WTC11 (cell line): ENCODE data around the gene PRPSAP1. TPM values are rescaled to one million over a fixed set of nuclear protein-coding genes. Genes with fewer than 3 reads are reported as not detected.

ENCODE experiments used
- ATAC-seq: fragments of 200-7000 bp; cut with Tn5 transposase; 2 replicates; pipeline ENCODE4 v1.10.0; 2021; ENCODE audit warnings: mild to moderate bottlenecking, moderate library complexity
- CTCF ChIA-PET: fragments of 300-600 bp; sonication (Branson Sonifier 250); formaldehyde crosslinking; loops from one replicate; lab custom pipeline; 2021; ENCODE audit warnings: antibody characterized with exemption; lab: Charles Lee
- POLR2A ChIA-PET: fragments of 350-600 bp; sonication (Branson Sonifier 250); formaldehyde crosslinking; loops from one replicate; lab custom pipeline; 2021; ENCODE audit warnings: antibody characterized with exemption; lab: Charles Lee
- DNase-seq: peaks from one replicate; pipeline ENCODE4 v3.0.0; 2021; ENCODE audit warnings: low spot score
- H3K27ac Mint-ChIP-seq: 2 replicates; pipeline ENCODE4 v1.8.0; 2021; ENCODE audit warnings: mixed read lengths
- H3K27me3 Mint-ChIP-seq: 2 replicates; pipeline ENCODE4 v1.8.0; 2021; ENCODE audit warnings: low read depth, mild to moderate bottlenecking, moderate library complexity, mixed read lengths
- H3K36me3 Mint-ChIP-seq: 2 replicates; pipeline ENCODE4 v1.8.0; 2021; ENCODE audit warnings: mixed read lengths
- H3K4me1 Mint-ChIP-seq: 2 replicates; pipeline ENCODE4 v1.8.0; 2022; ENCODE audit warnings: mixed read lengths
- H3K4me3 Mint-ChIP-seq: 2 replicates; pipeline ENCODE4 v1.8.0; 2021; ENCODE audit warnings: mild to moderate bottlenecking, moderate library complexity, mixed read lengths
- H3K9me3 Mint-ChIP-seq: 2 replicates; pipeline ENCODE4 v1.8.0; 2021; ENCODE audit warnings: mixed read lengths
- ARID4B ChIP-seq: sonication (generic); formaldehyde crosslinking; IDR thresholded peaks from 2 replicates; pipeline ENCODE4 v1.8.0; 2023; ENCODE audit warnings: missing genetic modification reagents, mild to moderate bottlenecking, borderline replicate concordance
- CTCF ChIP-seq: fragments of 200-600 bp; IDR thresholded peaks from 2 replicates; pipeline ENCODE4 v1.8.0; 2022; ENCODE audit warnings: antibody characterized with exemption
- JAZF1 ChIP-seq: fragments of 250-450 bp; sonication (Bioruptor Pico); IDR thresholded peaks from 2 replicates; pipeline ENCODE4 v1.9.0; 2021; ENCODE audit warnings: moderate library complexity, mild to moderate bottlenecking, inconsistent platforms
- PREB ChIP-seq: sonication (generic); formaldehyde crosslinking; IDR thresholded peaks from 2 replicates; pipeline ENCODE4 v1.8.1; 2022; ENCODE audit warnings: mild to moderate bottlenecking, missing genetic modification reagents, moderate library complexity, borderline replicate concordance
- STAT6 ChIP-seq: sonication (generic); formaldehyde crosslinking; conservative IDR thresholded peaks from 2 replicates; pipeline ENCODE4 v1.8.1; 2023; ENCODE audit warnings: mild to moderate bottlenecking, low read depth, missing genetic modification reagents, moderate library complexity
- TEAD1 ChIP-seq: sonication (generic); formaldehyde crosslinking; IDR thresholded peaks from 2 replicates; pipeline ENCODE4 v1.8.0; 2022; ENCODE audit warnings: mild to moderate bottlenecking, missing genetic modification reagents
- TEAD4 ChIP-seq: sonication (generic); formaldehyde crosslinking; IDR thresholded peaks from 2 replicates; pipeline ENCODE4 v1.8.0; 2022; ENCODE audit warnings: mild to moderate bottlenecking, missing genetic modification reagents
- TP53 ChIP-seq: sonication (generic); formaldehyde crosslinking; IDR thresholded peaks from 2 replicates; pipeline ENCODE4 v1.8.1; 2023; ENCODE audit warnings: mild to moderate bottlenecking, missing genetic modification reagents
- ZNF263 ChIP-seq: sonication (generic); formaldehyde crosslinking; IDR thresholded peaks from 2 replicates; pipeline ENCODE4 v1.8.1; 2022; ENCODE audit warnings: low read depth, mild to moderate bottlenecking, moderate library complexity, missing genetic modification reagents
- ZNF281 ChIP-seq: sonication (generic); formaldehyde crosslinking; IDR thresholded peaks from 2 replicates; pipeline ENCODE4 v1.8.0; 2023; ENCODE audit warnings: mild to moderate bottlenecking, missing genetic modification reagents
- ZSCAN18 ChIP-seq: fragments of 250-450 bp; sonication (Bioruptor Pico); IDR thresholded peaks from 2 replicates; pipeline ENCODE4 v2.1.2; 2022; ENCODE audit warnings: mild to moderate bottlenecking, moderate library complexity
- total RNA-seq: library from RNA; stranded (reverse); gene quantifications from 3 replicates; pipeline ENCODE4 v1.2.3, GENCODE V29; 2021

Gene PRPSAP1
- total RNA-seq, 1 experiment from 2014 or later: 56.5 TPM

GRCh38 chr17:76270770-76271668, 82.7 kb downstream of the PRPSAP1 start:
- H3K4me3 Mint-ChIP-seq: no peak overlapping the region
- H3K27me3 Mint-ChIP-seq: no peaks in the 10 kb centered on the region
- no peak for TF ChIP-seq JAZF1
- no peak for TF ChIP-seq TEAD1 (CRISPR knock-in tag)
- no peak for TF ChIP-seq CTCF
- no peak for TF ChIP-seq ZNF281 (CRISPR knock-in tag)
- no peak for TF ChIP-seq TP53 (CRISPR knock-in tag)
- TF ChIP-seq TEAD4 (CRISPR knock-in tag): no peak
- no peak for TF ChIP-seq ARID4B (CRISPR knock-in tag)
- no peak for TF ChIP-seq ZSCAN18 (CRISPR knock-in tag)
- TF ChIP-seq STAT6 (CRISPR knock-in tag): no peak
- no peak for TF ChIP-seq PREB (CRISPR knock-in tag)
- TF ChIP-seq ZNF263 (CRISPR knock-in tag): no peak
- DNase-seq (no peak), ATAC-seq (no peak)
- POLR2A ChIA-PET: no interaction called here
- peaks cover 34% of the 10 kb centered on the region for H3K4me1 Mint-ChIP-seq
- H3K36me3 Mint-ChIP-seq: peaks cover 7% of the 10 kb centered on the region; the same call in 1 of the 2 replicates
- H3K27ac Mint-ChIP-seq: no peak overlapping the region
- CTCF ChIA-PET: interaction anchor here (0.7 to 6.3 kb wide), 6 partner anchors 9 to 257 kb away, joined by 3 to 58 read pairs (median 6); no protein-coding TSS in a partner anchor
- H3K9me3 Mint-ChIP-seq: no peaks in the 10 kb centered on the region
